ENCODE results near the gene DCAF6.

DNA sequence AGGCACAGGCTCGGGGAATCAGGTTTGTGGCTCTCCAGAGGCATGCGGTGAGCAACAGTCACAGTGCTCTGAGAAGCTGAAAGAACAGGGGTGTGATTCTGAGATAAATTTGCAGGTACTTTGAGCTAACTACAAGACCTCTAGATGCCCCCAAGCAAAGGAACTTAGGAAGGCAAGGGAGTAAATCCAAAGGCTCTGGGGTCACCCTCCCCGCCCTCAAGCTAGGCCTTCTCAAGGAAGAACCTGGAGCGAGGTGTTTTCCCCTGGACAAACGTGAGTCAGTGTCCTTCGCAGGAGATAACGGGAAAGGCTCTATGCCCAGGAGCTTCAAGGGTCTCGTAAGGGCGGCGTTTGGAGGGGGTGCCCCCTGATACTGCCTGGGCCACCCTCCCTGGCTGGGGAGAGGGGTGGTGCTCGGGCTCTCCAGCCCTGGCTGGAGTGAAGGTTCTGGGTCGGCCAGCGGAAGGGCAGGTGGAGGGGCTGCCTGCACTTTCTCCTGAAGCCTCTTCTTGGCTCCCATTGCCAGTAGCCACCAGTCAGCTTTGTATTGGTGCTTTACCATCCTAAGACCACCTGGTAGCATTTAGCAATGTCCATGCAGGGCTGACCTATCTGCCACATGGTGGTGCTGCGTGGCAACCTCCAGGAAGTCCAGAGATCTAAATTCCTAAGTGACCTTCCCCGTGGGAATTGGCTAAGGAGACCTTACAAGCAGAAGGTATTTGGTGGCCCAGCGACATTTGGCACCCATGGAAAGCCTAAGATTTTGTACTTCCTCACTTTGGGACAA, 156.3 kb downstream of the DCAF6 start:
- TF ChIP-seq CTCF (IDR thresholded peaks at IDR 0.05) = no peak
- TF ChIP-seq POLR2AphosphoS5 (IDR thresholded peaks at IDR 0.05) = no peak
